ENCODE measurements around the gene HFE.
"Not testable (repeated sequence)": the region's sequence is repeated elsewhere in the genome, so short reads cannot be mapped to it uniquely, and the experiment has no call there.

HFE gene

GRCh38 chr6:26065952-26066380 is 21.3 kb upstream of the HFE start:
- Histone ChIP-seq H3K36me3 (ENCODE audit: control insufficient read depth, insufficient read depth, low read length) (no peaks in the 10 kb centered on the region), H3K4me1 (ENCODE audit: control insufficient read depth, insufficient read depth, low read length, poor library complexity, severe bottlenecking) (no peaks in the 10 kb centered on the region), H3K4me3 (ENCODE audit: extremely low read depth, insufficient read depth, low read length, poor library complexity, severe bottlenecking) (no peak overlapping the region), H3K27ac (ENCODE audit: low read depth, low read length, severe bottlenecking) (no peak overlapping the region), H3K9me3 (ENCODE audit: control insufficient read depth, low read length) (no peaks in the 10 kb centered on the region)
- 0% methylated on average over 4 of the region's 4 CpGs; no CpG with 5 or more reads in 1 of the 2 experiments for WGBS, 2 experiments (ENCODE audit: insufficient coverage in 2 of 2)

DNA sequence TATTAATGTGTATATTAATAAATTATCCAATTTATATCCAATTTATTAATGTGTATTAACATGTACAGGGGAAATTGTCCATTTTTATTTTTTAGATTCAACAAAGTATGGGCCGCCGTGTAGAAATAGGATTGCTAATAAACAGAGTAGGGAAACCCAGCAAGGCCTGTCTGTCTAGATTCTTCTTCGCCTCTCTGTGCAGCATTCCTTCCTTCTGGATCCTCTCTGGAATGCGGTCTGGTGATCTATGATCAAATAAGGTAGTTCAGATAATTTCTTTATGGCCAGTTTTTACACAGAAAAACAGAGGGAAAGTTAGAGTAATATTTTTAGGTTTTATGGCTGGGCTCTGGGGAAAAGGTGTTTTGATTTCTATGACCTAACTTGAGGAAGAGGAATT is 19.9 kb upstream of the HFE start:
- no peaks in the 10 kb centered on the region for H3K9me3 ChIP-seq (ENCODE audit: control insufficient read depth, low read length)
- WGBS, 2 experiments (ENCODE audit: insufficient coverage in 2 of 2): 71 to 89% methylated on average over 2 to 3 of the region's 4 CpGs

GRCh38 chr6:26068036-26068435 is 19.2 kb upstream of the HFE start:
- Histone ChIP-seq H3K9me3 (ENCODE audit: control insufficient read depth, low read length) (no peaks in the 10 kb centered on the region), H3K4me3 (ENCODE audit: extremely low read depth, insufficient read depth, low read length, poor library complexity, severe bottlenecking) (no peak overlapping the region), H3K27ac (ENCODE audit: low read depth, low read length, severe bottlenecking) (no peak overlapping the region), H3K36me3 (ENCODE audit: control insufficient read depth, insufficient read depth, low read length) (no peaks in the 10 kb centered on the region), H3K4me1 (ENCODE audit: control insufficient read depth, insufficient read depth, low read length, poor library complexity, severe bottlenecking) (no peaks in the 10 kb centered on the region)
- 85 to 88% methylated on average over 1 of the region's 2 CpGs for WGBS, 2 experiments (ENCODE audit: insufficient coverage in 2 of 2)

More for the DNA sequence above, 19.9 kb upstream of the HFE start:
- Histone ChIP-seq H3K27ac (ENCODE audit: low read depth, low read length, severe bottlenecking) (no peak overlapping the region), H3K36me3 (ENCODE audit: control insufficient read depth, insufficient read depth, low read length) (no peaks in the 10 kb centered on the region), H3K4me1 (ENCODE audit: control insufficient read depth, insufficient read depth, low read length, poor library complexity, severe bottlenecking) (no peaks in the 10 kb centered on the region), H3K4me3 (ENCODE audit: extremely low read depth, insufficient read depth, low read length, poor library complexity, severe bottlenecking) (no peak overlapping the region)

DNA sequence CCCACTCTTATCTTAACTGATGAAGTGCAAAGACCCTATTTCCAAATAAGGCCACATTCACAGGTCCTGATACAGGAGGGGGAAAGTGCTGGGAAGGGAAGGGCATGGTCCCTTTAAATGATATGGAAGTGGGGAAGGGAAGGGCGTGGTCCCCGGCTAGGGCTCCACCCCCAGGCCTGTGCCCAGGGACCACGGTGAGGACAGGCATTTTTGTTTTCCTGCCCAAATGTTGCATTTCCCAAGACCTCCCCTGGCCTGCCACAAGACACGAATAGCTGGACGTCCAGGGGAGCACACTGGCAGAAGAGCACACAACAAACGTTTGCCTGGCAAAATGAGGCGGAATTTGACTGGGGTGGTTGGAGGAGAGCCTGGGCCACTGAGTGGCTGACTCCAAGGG is 16.1 kb upstream of the HFE start:
- Histone ChIP-seq H3K4me3 (ENCODE audit: extremely low read depth, insufficient read depth, low read length, poor library complexity, severe bottlenecking) (no peak overlapping the region), H3K36me3 (ENCODE audit: control insufficient read depth, insufficient read depth, low read length) (no peaks in the 10 kb centered on the region), H3K9me3 (ENCODE audit: control insufficient read depth, low read length) (no peaks in the 10 kb centered on the region), H3K27ac (ENCODE audit: low read depth, low read length, severe bottlenecking) (no peak overlapping the region), H3K4me1 (ENCODE audit: control insufficient read depth, insufficient read depth, low read length, poor library complexity, severe bottlenecking) (no peaks in the 10 kb centered on the region)
- WGBS, 2 experiments (ENCODE audit: insufficient coverage in 2 of 2): 65% methylated on average over 2 of the region's 7 CpGs; no CpG with 5 or more reads in 1 of the 2 experiments

GRCh38 chr6:26075063-26075717 is 12.0 kb upstream of the HFE start:
- 70 to 80% methylated on average over 13 of the region's 20 CpGs for WGBS, 2 experiments (ENCODE audit: insufficient coverage in 2 of 2)
- Histone ChIP-seq H3K36me3 (ENCODE audit: control insufficient read depth, insufficient read depth, low read length) (no peaks in the 10 kb centered on the region), H3K9me3 (ENCODE audit: control insufficient read depth, low read length) (no peaks in the 10 kb centered on the region), H3K4me3 (ENCODE audit: extremely low read depth, insufficient read depth, low read length, poor library complexity, severe bottlenecking) (no peak overlapping the region), H3K4me1 (ENCODE audit: control insufficient read depth, insufficient read depth, low read length, poor library complexity, severe bottlenecking) (no peaks in the 10 kb centered on the region), H3K27ac (ENCODE audit: low read depth, low read length, severe bottlenecking) (no peak overlapping the region)

DNA sequence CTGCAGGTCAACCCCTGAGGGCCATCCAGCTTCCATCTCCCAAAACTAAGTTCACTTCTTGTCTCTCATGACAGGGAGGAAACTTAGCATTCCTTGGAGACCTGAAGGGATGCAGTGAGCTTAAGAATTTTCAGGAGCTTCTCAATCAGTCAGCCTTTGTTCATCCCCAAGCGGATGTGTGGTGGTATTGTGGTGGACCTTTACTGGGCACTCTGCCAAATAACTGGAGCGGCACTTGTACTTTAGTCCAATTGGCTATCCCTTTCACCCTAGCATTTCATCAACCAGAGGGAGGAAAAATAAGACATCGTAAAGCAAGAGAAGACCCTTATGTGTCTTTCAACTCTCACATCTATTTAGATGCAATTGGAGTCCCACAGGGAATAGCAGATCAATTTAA is 9.2 kb upstream of the HFE start:
- WGBS, 2 experiments (ENCODE audit: insufficient coverage in 2 of 2): no CpG with 5 or more reads among the region's 3 CpGs
- not testable (repeated sequence) for H3K27ac ChIP-seq (ENCODE audit: low read depth, low read length, severe bottlenecking); H3K4me1 ChIP-seq (ENCODE audit: control insufficient read depth, insufficient read depth, low read length, poor library complexity, severe bottlenecking); H3K4me3 ChIP-seq (ENCODE audit: extremely low read depth, insufficient read depth, low read length, poor library complexity, severe bottlenecking); H3K9me3 ChIP-seq (ENCODE audit: control insufficient read depth, low read length); H3K36me3 ChIP-seq (ENCODE audit: control insufficient read depth, insufficient read depth, low read length)

DNA sequence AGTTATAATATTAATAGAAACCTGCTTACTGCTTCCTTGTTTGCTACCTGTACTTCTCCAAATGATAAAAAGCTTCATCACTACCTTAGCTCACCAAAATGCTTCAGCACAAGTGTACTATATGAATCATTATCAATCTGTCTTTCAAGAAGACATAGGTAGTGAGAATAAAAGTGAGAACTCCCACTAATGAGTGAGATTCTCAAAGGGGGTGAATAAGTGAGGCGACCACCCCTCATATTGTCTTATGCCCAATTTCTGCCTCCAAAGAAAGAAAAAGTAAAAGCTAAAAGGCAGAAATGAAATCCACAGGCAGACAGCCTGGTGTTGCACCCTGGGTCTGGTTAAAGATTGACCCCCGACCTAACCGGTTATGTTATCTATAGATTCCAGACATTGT is 6.1 kb upstream of the HFE start:
- WGBS, 2 experiments (ENCODE audit: insufficient coverage in 2 of 2): 92 to 100% methylated on average over 2 of the region's 3 CpGs
- not testable (repeated sequence) for H3K4me1 ChIP-seq (ENCODE audit: control insufficient read depth, insufficient read depth, low read length, poor library complexity, severe bottlenecking); H3K9me3 ChIP-seq (ENCODE audit: control insufficient read depth, low read length); H3K4me3 ChIP-seq (ENCODE audit: extremely low read depth, insufficient read depth, low read length, poor library complexity, severe bottlenecking); H3K36me3 ChIP-seq (ENCODE audit: control insufficient read depth, insufficient read depth, low read length); H3K27ac ChIP-seq (ENCODE audit: low read depth, low read length, severe bottlenecking)

DNA sequence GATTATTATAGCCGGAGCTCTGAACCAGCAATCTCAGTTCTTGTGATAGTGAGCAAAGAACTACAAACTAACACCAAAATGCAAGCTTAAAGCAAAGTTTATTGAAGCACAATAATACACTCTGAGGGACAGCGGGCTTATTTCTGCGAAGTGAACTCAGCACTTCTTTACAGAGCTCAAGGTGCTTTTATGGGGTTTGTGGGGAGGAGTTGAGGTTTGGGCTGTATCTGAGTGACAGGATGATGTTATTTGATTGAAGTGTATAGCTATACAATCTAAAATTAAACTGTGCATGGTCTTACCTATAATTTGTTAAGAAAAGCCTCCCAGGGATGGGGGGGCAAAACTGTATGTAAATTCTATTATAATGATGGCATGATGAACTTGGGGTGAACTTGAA is 1.0 kb upstream of the HFE start:
- H3K4me3 ChIP-seq (ENCODE audit: extremely low read depth, insufficient read depth, low read length, poor library complexity, severe bottlenecking): no peak overlapping the region
- no peak overlapping the region for H3K27ac ChIP-seq (ENCODE audit: low read depth, low read length, severe bottlenecking)
- WGBS, 2 experiments (ENCODE audit: insufficient coverage in 2 of 2): no CpG with 5 or more reads among the region's 3 CpGs
- no peaks in the 10 kb centered on the region for H3K4me1 ChIP-seq (ENCODE audit: control insufficient read depth, insufficient read depth, low read length, poor library complexity, severe bottlenecking)
- no peaks in the 10 kb centered on the region for H3K36me3 ChIP-seq (ENCODE audit: control insufficient read depth, insufficient read depth, low read length)
- no peaks in the 10 kb centered on the region for H3K9me3 ChIP-seq (ENCODE audit: control insufficient read depth, low read length)

DNA sequence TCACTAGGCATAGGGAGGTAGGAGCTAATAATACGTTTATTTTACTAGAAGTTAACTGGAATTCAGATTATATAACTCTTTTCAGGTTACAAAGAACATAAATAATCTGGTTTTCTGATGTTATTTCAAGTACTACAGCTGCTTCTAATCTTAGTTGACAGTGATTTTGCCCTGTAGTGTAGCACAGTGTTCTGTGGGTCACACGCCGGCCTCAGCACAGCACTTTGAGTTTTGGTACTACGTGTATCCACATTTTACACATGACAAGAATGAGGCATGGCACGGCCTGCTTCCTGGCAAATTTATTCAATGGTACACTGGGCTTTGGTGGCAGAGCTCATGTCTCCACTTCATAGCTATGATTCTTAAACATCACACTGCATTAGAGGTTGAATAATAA is 1.1 kb downstream of the HFE start:
- Histone ChIP-seq H3K4me3 (ENCODE audit: extremely low read depth, insufficient read depth, low read length, poor library complexity, severe bottlenecking) (no peak overlapping the region), H3K4me1 (ENCODE audit: control insufficient read depth, insufficient read depth, low read length, poor library complexity, severe bottlenecking) (no peaks in the 10 kb centered on the region)
- 87 to 100% methylated on average over 2 to 4 of the region's 5 CpGs for WGBS, 2 experiments (ENCODE audit: insufficient coverage in 2 of 2)

DNA sequence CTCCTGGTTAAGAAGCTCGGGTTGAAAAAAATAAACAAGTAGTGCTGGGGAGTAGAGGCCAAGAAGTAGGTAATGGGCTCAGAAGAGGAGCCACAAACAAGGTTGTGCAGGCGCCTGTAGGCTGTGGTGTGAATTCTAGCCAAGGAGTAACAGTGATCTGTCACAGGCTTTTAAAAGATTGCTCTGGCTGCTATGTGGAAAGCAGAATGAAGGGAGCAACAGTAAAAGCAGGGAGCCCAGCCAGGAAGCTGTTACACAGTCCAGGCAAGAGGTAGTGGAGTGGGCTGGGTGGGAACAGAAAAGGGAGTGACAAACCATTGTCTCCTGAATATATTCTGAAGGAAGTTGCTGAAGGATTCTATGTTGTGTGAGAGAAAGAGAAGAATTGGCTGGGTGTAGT is 2.0 kb downstream of the HFE start:
- no peaks in the 10 kb centered on the region for H3K36me3 ChIP-seq (ENCODE audit: control insufficient read depth, insufficient read depth, low read length)
- no peak overlapping the region for H3K4me3 ChIP-seq (ENCODE audit: extremely low read depth, insufficient read depth, low read length, poor library complexity, severe bottlenecking)
- 75 to 78% methylated on average over 2 of the region's 2 CpGs for WGBS, 2 experiments (ENCODE audit: insufficient coverage in 2 of 2)
- no peaks in the 10 kb centered on the region for H3K9me3 ChIP-seq (ENCODE audit: control insufficient read depth, low read length)
- peak overlapping the region; percentile 23 for H3K27ac ChIP-seq (ENCODE audit: low read depth, low read length, severe bottlenecking)
- H3K4me1 ChIP-seq (ENCODE audit: control insufficient read depth, insufficient read depth, low read length, poor library complexity, severe bottlenecking): no peaks in the 10 kb centered on the region

More for the DNA sequence above, 1.1 kb downstream of the HFE start:
- Histone ChIP-seq H3K9me3 (ENCODE audit: control insufficient read depth, low read length) (no peaks in the 10 kb centered on the region), H3K36me3 (ENCODE audit: control insufficient read depth, insufficient read depth, low read length) (no peaks in the 10 kb centered on the region), H3K27ac (ENCODE audit: low read depth, low read length, severe bottlenecking) (no peak overlapping the region)

GRCh38 chr6:26092443-26092842 is 5.2 kb downstream of the HFE start:
- Histone ChIP-seq H3K36me3 (ENCODE audit: control insufficient read depth, insufficient read depth, low read length) (no peaks in the 10 kb centered on the region), H3K9me3 (ENCODE audit: control insufficient read depth, low read length) (no peaks in the 10 kb centered on the region), H3K4me3 (ENCODE audit: extremely low read depth, insufficient read depth, low read length, poor library complexity, severe bottlenecking) (no peak overlapping the region), H3K27ac (ENCODE audit: low read depth, low read length, severe bottlenecking) (no peak overlapping the region), H3K4me1 (ENCODE audit: control insufficient read depth, insufficient read depth, low read length, poor library complexity, severe bottlenecking) (no peaks in the 10 kb centered on the region)
- WGBS, 2 experiments (ENCODE audit: insufficient coverage in 2 of 2): 85 to 97% methylated on average over 2 to 3 of the region's 4 CpGs

All from mesodermal cell (in vitro differentiated cells).